HepG2 (cell line): ENCODE data around the gene RIPK3. TPM values are rescaled to one million over a fixed set of nuclear protein-coding genes. Genes with fewer than 3 reads are reported as not detected.

ENCODE experiments used
- ATAC-seq: fragments of 200-7000 bp; cut with Tn5 transposase; 3 replicates; pipeline ENCODE4 v1.9.1; 2020; ENCODE audit warnings: mild to moderate bottlenecking, moderate library complexity
- BruUV-seq: library from RNA; stranded (reverse); fragments of 400-500 nt; replicated peaks from 2 replicates; lab custom pipeline; 2021; lab: Mats Ljungman, UMichigan
- CTCF ChIA-PET: fragments of 300-600 bp; formaldehyde crosslinking; extraction: SDS; loops from one replicate; lab custom pipeline; 2021; ENCODE audit warnings: low total read pairs, inconsistent platforms, low intra/inter-chr PET ratio; lab: Yijun Ruan, JAX
- POLR2A ChIA-PET: fragments of 350-600 bp; sonication (Branson Sonifier 250); formaldehyde crosslinking; loops from one replicate; lab custom pipeline; 2020; ENCODE audit warnings: antibody characterized with exemption, inconsistent platforms; lab: Yijun Ruan, JAX
- DNase-seq: peaks from one replicate; pipeline ENCODE4 v3.0.0-alpha.2; 2015; ENCODE audit warnings: low spot score
- FAIRE-seq: peaks from 3 replicates; lab custom pipeline; 2011; peaks lifted over from hg19 to GRCh38; lab: Jason Lieb, UNC
- H2AFZ ChIP-seq: one replicate; pipeline ENCODE4 v1.6.1; 2011; ENCODE audit warnings: low read length, inconsistent platforms
- H3K27ac ChIP-seq: fragments of 300-600 bp; 3 replicates; pipeline ENCODE4 v1.8.0; 2011; ENCODE audit warnings: mixed run types, mild to moderate bottlenecking, mixed read lengths, low read length, inconsistent platforms; ENCODE audit not compliant: insufficient read depth; ENCODE audit errors: extremely low read length
- H3K27me3 ChIP-seq, 2 experiments: fragments of 200-600 bp in 1 of 2; 2 replicates in 1 of 2; 3 replicates in 1 of 2; pipeline versions ENCODE4 v1.6.0 to v1.8.0; 2011; ENCODE audit warnings: low read length in 2 of 2, mild to moderate bottlenecking in 2 of 2, moderate library complexity in 2 of 2, inconsistent platforms in 1 of 2; ENCODE audit not compliant: insufficient read depth in 2 of 2, control insufficient read depth in 1 of 2
- H3K36me3 ChIP-seq, 2 experiments: fragments of 200-600 bp in 1 of 2; replicated peaks in 1 of 2; 2 replicates in 1 of 2; 3 replicates in 1 of 2; pipeline versions ENCODE4 v1.5.1 to v1.8.0; 2011; ENCODE audit warnings: low read length in 2 of 2, inconsistent platforms in 1 of 2; ENCODE audit not compliant: insufficient read depth in 2 of 2, control insufficient read depth in 1 of 2
- H3K4me1 ChIP-seq: 2 replicates; pipeline ENCODE4 v1.5.1; 2012; ENCODE audit warnings: low read length, inconsistent platforms; ENCODE audit not compliant: insufficient read depth
- H3K4me2 ChIP-seq: 2 replicates; pipeline ENCODE4 v1.6.0; 2011; ENCODE audit warnings: low read depth, low read length, inconsistent platforms
- H3K4me3 ChIP-seq, 3 experiments: fragments of 200-600 bp in 1 of 3; sonication (generic), shearing (Covaris generic) in 1 of 3; replicated peaks in 1 of 3; 2 replicates each; pipeline ENCODE4 v1.5.1; 2011 to 2016; ENCODE audit warnings: low read length in 3 of 3, inconsistent platforms in 2 of 3, low read depth in 2 of 3, mild to moderate bottlenecking in 2 of 3, control low read depth in 1 of 3, mixed read lengths in 1 of 3; ENCODE audit not compliant: insufficient read depth in 1 of 3
- H3K79me2 ChIP-seq: one replicate; pipeline ENCODE4 v1.6.1; 2011; ENCODE audit warnings: low read length, inconsistent platforms; ENCODE audit not compliant: insufficient read depth
- H3K9ac ChIP-seq: 2 replicates; pipeline ENCODE4 v1.6.0; 2011; ENCODE audit warnings: mild to moderate bottlenecking, low read depth, low read length, inconsistent platforms; ENCODE audit not compliant: insufficient read depth
- H3K9me3 ChIP-seq: 2 replicates; pipeline ENCODE4 v1.5.1; 2012; ENCODE audit warnings: mild to moderate bottlenecking, low read length
- H4K20me1 ChIP-seq: 2 replicates; pipeline ENCODE4 v1.6.0; 2011; ENCODE audit warnings: inconsistent platforms, mild to moderate bottlenecking, low read length, moderate library complexity; ENCODE audit not compliant: insufficient read depth
- MTA1 ChIP-seq: sonication (generic); formaldehyde crosslinking; IDR thresholded peaks from 2 replicates; pipeline ENCODE4 v1.4.0; 2020; ENCODE audit warnings: missing genetic modification reagents, mild to moderate bottlenecking, borderline replicate concordance
- NFE2 ChIP-seq: sonication (generic); formaldehyde crosslinking; IDR thresholded peaks from 2 replicates; pipeline ENCODE4 v1.4.0; 2020; ENCODE audit warnings: missing genetic modification reagents
- NKX3-1 ChIP-seq: sonication (generic); formaldehyde crosslinking; IDR thresholded peaks from 2 replicates; pipeline ENCODE4 v1.5.0; 2020; ENCODE audit warnings: missing genetic modification reagents
- SIN3A ChIP-seq: IDR thresholded peaks from 2 replicates; pipeline ENCODE4 v1.6.1; 2011; ENCODE audit warnings: low read depth, mild to moderate bottlenecking, control low read depth, low read length, borderline replicate concordance
- ZEB1 ChIP-seq: IDR thresholded peaks from 2 replicates; pipeline ENCODE4 v1.6.1; 2012; ENCODE audit warnings: mild to moderate bottlenecking, low read depth, inconsistent platforms; ENCODE audit not compliant: insufficient replicate concordance
- ZNF138 ChIP-seq: sonication (generic); formaldehyde crosslinking; IDR thresholded peaks from 2 replicates; pipeline ENCODE4 v1.5.0; 2020; ENCODE audit warnings: mild to moderate bottlenecking, low read depth, missing genetic modification reagents
- ZNF280D ChIP-seq: sonication (generic); formaldehyde crosslinking; IDR thresholded peaks from 2 replicates; pipeline ENCODE4 v1.5.1; 2020; ENCODE audit warnings: mild to moderate bottlenecking, missing genetic modification reagents
- ZNF737 ChIP-seq: sonication (generic); formaldehyde crosslinking; IDR thresholded peaks from 2 replicates; pipeline ENCODE4 v1.5.0; 2020; ENCODE audit warnings: missing genetic modification reagents, mild to moderate bottlenecking, borderline replicate concordance
- WGBS: methylation state at CpG from one replicate; pipeline ENCODE4 v1.1.6; 2017; ENCODE audit warnings: low lambda C conversion rate; 5-methylcytosine and 5-hydroxymethylcytosine counted together
- in situ Hi-C: cut with HindIII; loops from 2 replicates; pipeline ENCODE4 v1.10.0; 2017; ENCODE audit warnings: low pct_unique_long_range_greater_than_20kb; ENCODE audit not compliant: extremely low pct_ligation_motif_present
- intact Hi-C: fragments of 100-400 bp; cut with micrococcal nuclease; formaldehyde crosslinking; loops from one replicate; pipeline ENCODE4 v1.10.0; 2022; ENCODE audit not compliant: unreplicated experiment
- polyA plus RNA-seq, 8 experiments: library from polyadenylated mRNA; depleted of rRNA in 3 of 8; stranded (reverse) in 7 of 8; unstranded in 1 of 8; fragments of >200 nt; fragmentation: Illumina TruSeq in 4 of 8; extraction: Trizol in 4 of 8; gene quantifications; 2 replicates each; pipeline versions ENCODE4 v1.2.1 to v1.2.3, GENCODE V29; 2011 to 2016; ENCODE audit warnings: low read depth in 4 of 8, missing spikeins in 1 of 8, mixed read lengths in 1 of 8; ENCODE audit not compliant: insufficient read depth in 1 of 8
- total RNA-seq, 5 experiments: library from RNA; depleted of rRNA; stranded (reverse); fragments of >200 nt; fragmentation: Illumina TruSeq; extraction: Trizol; gene quantifications; 2 replicates each; pipeline ENCODE4 v1.2.3, GENCODE V29; 2016; ENCODE audit warnings: low read depth in 1 of 5

Gene RIPK3
- total and polyA plus RNA-seq, 2 of the 13 experiments (the other 11 are each of a cell fraction or from before 2014, with no cell fraction given), result not detected

- H3K9ac ChIP-seq, result no peak overlapping the region
- H3K79me2 ChIP-seq, result no peaks in the 10 kb centered on the region
- BruUV-seq, result no TSS peak
- no peak overlapping the region for H3K27ac ChIP-seq
- H3K9me3 ChIP-seq, result no peaks in the 10 kb centered on the region
- H3K4me2 ChIP-seq, result no peak overlapping the region
- ATAC-seq (no peak), DNase-seq (no peak), FAIRE-seq (no peak)
- H3K27me3 ChIP-seq, result peaks cover 13 to 34% of the 10 kb centered on the region in 2 experiments
- ChIA-PET POLR2A (interaction anchor here (1.1 to 2.3 kb wide), 6 partner anchors 27 to 94 kb away, joined by 3 to 90 read pairs (median 16); partner anchors contain the start of genes CBLN3, KHNYN, RABGGTA and SDR39U1), CTCF (interaction anchor here (1.4 to 7.9 kb wide), 6 partner anchors 31 to 78 kb away, joined by 4 to 295 read pairs (median 20); partner anchors contain the start of genes ADCY4, CBLN3, KHNYN and SDR39U1)
- 23% methylated on average over 1 of the region's 1 CpG for WGBS
- H3K4me3 ChIP-seq, result no peak overlapping the region
- in situ Hi-C loops, result loop anchor here (5.0 kb wide), 1 partner anchor 67 kb away; no protein-coding TSS in a partner anchor
- TF ChIP-seq MTA1 (CRISPR knock-in tag) (no peak), NKX3-1 (CRISPR knock-in tag) (no peak), ZNF280D (CRISPR knock-in tag) (no peak), ZNF737 (no peak), ZNF138 (CRISPR knock-in tag) (no peak), ZEB1 (no peak), SIN3A (no peak), NFE2 (CRISPR knock-in tag) (no peak)
- H3K36me3 ChIP-seq, result no peaks in the 10 kb centered on the region
- peaks cover 26% of the 10 kb centered on the region for H3K4me1 ChIP-seq
- H2AFZ ChIP-seq, result no peak overlapping the region
- H4K20me1 ChIP-seq, result no peaks in the 10 kb centered on the region
- intact Hi-C loops, result loop anchor here (1.0 to 5.0 kb wide), 5 partner anchors 32 to 197 kb away; no protein-coding TSS in a partner anchor
Observed at GRCh38 chr14:24364841-24365240, 25.1 kb upstream of the RIPK3 start.
